OCI-LY7 (cell line): ENCODE measurements around the gene VRK3. TPM values are rescaled to one million over a fixed set of nuclear protein-coding genes. Genes with fewer than 3 reads are reported as not detected.
A peak's percentile ranks its signal among the peaks of the same experiment; 100 is the strongest.

ENCODE experiments used
- BruUV-seq: library from RNA; stranded (reverse); fragments of 400-500 nt; replicated peaks from 2 replicates; lab custom pipeline; 2021; lab: Mats Ljungman, UMichigan
- CTCF ChIA-PET: fragments of 300-600 bp; sonication (Branson Sonifier 250); formaldehyde crosslinking; loops from one replicate; lab custom pipeline; 2022; ENCODE audit warnings: antibody characterized with exemption; ENCODE audit not compliant: unreplicated experiment; lab: Charles Lee
- POLR2A ChIA-PET: fragments of 300-600 bp; sonication (Branson Sonifier 250); formaldehyde crosslinking; loops from one replicate; lab custom pipeline; 2022; ENCODE audit warnings: antibody characterized with exemption; lab: Charles Lee
- DNase-seq: peaks from one replicate; pipeline ENCODE4 v3.0.0-alpha.2; 2015; ENCODE audit warnings: low spot score
- H2AFZ ChIP-seq: fragments of 200-600 bp; sonication (generic), shearing (Covaris generic); 2 replicates; pipeline ENCODE4 v1.6.1; 2014; ENCODE audit warnings: mild to moderate bottlenecking, antibody characterized with exemption, low read length, moderate library complexity
- H3K27ac ChIP-seq: fragments of 200-600 bp; sonication (generic); 2 replicates; pipeline ENCODE4 v1.5.1; 2014; ENCODE audit warnings: mixed run types, low read depth, mild to moderate bottlenecking, moderate library complexity, low read length, inconsistent platforms; ENCODE audit not compliant: poor library complexity, severe bottlenecking
- H3K36me3 ChIP-seq: fragments of 200-600 bp; sonication (generic); 2 replicates; pipeline ENCODE4 v1.6.1; 2014; ENCODE audit warnings: mild to moderate bottlenecking, antibody characterized with exemption, low read length, moderate library complexity, mixed read lengths; ENCODE audit not compliant: insufficient read depth
- H3K4me1 ChIP-seq: fragments of 200-600 bp; sonication (generic); 2 replicates; pipeline ENCODE4 v1.5.1; 2014; ENCODE audit warnings: mild to moderate bottlenecking, low read length; ENCODE audit not compliant: insufficient read depth, poor library complexity, severe bottlenecking
- H3K4me2 ChIP-seq: fragments of 200-600 bp; sonication (generic); 2 replicates; pipeline ENCODE4 v1.6.1; 2014; ENCODE audit warnings: mild to moderate bottlenecking, low read length
- H3K4me3 ChIP-seq: fragments of 200-600 bp; sonication (generic); 2 replicates; pipeline ENCODE4 v1.5.1; 2014; ENCODE audit warnings: mild to moderate bottlenecking, low read depth, low read length; ENCODE audit not compliant: poor library complexity, severe bottlenecking
- H3K79me2 ChIP-seq: fragments of 200-600 bp; sonication (generic); 2 replicates; pipeline ENCODE4 v1.6.1; 2016; ENCODE audit warnings: low read depth, mild to moderate bottlenecking, low read length, moderate library complexity, mixed read lengths; ENCODE audit not compliant: insufficient read depth
- H3K9me2 ChIP-seq: fragments of 200-600 bp; sonication (generic); 2 replicates; pipeline ENCODE4 v1.6.1; 2016; ENCODE audit warnings: mild to moderate bottlenecking, low read length, mixed read lengths; ENCODE audit not compliant: insufficient read depth
- H3K9me3 ChIP-seq: fragments of 200-600 bp; sonication (generic); 2 replicates; pipeline ENCODE4 v1.6.1; 2014; ENCODE audit warnings: mild to moderate bottlenecking, mixed run types, low read length, mixed read lengths
- H4K20me1 ChIP-seq: fragments of 200-600 bp; sonication (generic); 2 replicates; pipeline ENCODE4 v1.6.1; 2014; ENCODE audit warnings: mild to moderate bottlenecking, antibody characterized with exemption, low read length, moderate library complexity, mixed read lengths; ENCODE audit not compliant: insufficient read depth
- EZH2phosphoT487 ChIP-seq: fragments of 200-600 bp; sonication (generic); IDR thresholded peaks from 2 replicates; pipeline ENCODE4 v1.6.1; 2018; ENCODE audit warnings: low read depth, borderline replicate concordance, mild to moderate bottlenecking, mixed run types, antibody characterized with exemption, low read length, moderate library complexity, mixed read lengths
- intact Hi-C: fragments of 100-400 bp; cut with micrococcal nuclease; formaldehyde crosslinking; loops from one replicate; pipeline ENCODE4 v1.10.0; 2022; ENCODE audit not compliant: unreplicated experiment
- total RNA-seq, 2 experiments: library from RNA; depleted of rRNA in 1 of 2; stranded (reverse); fragments of >200 nt in 1 of 2; shearing (Covaris generic) in 1 of 2; gene quantifications; 2 replicates each; pipeline ENCODE4 v1.2.3, GENCODE V29; 2014 to 2022
- TF ChIP-seq, protein P1 (sequence below): fragments of 200-600 bp; sonication (generic); conservative IDR thresholded peaks from 2 replicates; pipeline ENCODE4 v1.5.1; 2014; ENCODE audit warnings: mild to moderate bottlenecking, antibody characterized with exemption, low read length, moderate library complexity, mixed read lengths

VRK3 gene
- total RNA-seq, 2 experiments from 2014 or later, result 39.9 to 47.3 TPM

DNA sequence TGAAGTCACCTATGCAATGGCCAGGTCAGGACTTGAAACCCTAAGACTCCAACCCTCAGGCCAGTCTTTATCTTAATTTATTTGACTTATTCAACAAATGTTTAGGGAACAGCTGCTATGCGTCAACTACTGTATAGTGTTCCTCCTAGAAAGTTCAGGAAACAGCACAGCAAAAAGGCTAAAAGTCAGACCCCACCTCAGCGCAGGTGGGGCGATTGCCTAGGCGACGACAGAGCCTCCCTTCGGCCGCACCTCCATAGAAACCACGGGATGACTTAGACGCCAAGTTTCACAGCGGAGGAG is 502 bp downstream of the VRK3 start:
- H2AFZ ChIP-seq, result peak overlapping the region; percentile 86
- no peaks in the 10 kb centered on the region for H4K20me1 ChIP-seq
- peaks cover 15% of the 10 kb centered on the region for H3K36me3 ChIP-seq
- peak overlapping the region; percentile 44 for H3K27ac ChIP-seq
- peaks cover 26% of the 10 kb centered on the region for H3K4me1 ChIP-seq
- ChIA-PET CTCF (no interaction called here), POLR2A (no interaction called here)
- peak overlapping the region; percentile 94 for H3K4me3 ChIP-seq
- TSS peak; percentile 85 for BruUV-seq
- peaks cover 45% of the 10 kb centered on the region for H3K79me2 ChIP-seq
- intact Hi-C loops, result no loop called here
- peaks cover 8% of the 10 kb centered on the region; the same call in 1 of the 2 replicates for H3K9me3 ChIP-seq
- DNase-seq, result no peak
- TF ChIP-seq, protein P1, sequence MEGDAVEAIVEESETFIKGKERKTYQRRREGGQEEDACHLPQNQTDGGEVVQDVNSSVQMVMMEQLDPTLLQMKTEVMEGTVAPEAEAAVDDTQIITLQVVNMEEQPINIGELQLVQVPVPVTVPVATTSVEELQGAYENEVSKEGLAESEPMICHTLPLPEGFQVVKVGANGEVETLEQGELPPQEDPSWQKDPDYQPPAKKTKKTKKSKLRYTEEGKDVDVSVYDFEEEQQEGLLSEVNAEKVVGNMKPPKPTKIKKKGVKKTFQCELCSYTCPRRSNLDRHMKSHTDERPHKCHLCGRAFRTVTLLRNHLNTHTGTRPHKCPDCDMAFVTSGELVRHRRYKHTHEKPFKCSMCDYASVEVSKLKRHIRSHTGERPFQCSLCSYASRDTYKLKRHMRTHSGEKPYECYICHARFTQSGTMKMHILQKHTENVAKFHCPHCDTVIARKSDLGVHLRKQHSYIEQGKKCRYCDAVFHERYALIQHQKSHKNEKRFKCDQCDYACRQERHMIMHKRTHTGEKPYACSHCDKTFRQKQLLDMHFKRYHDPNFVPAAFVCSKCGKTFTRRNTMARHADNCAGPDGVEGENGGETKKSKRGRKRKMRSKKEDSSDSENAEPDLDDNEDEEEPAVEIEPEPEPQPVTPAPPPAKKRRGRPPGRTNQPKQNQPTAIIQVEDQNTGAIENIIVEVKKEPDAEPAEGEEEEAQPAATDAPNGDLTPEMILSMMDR, result no peak
- TF ChIP-seq EZH2phosphoT487, result no peak
- peak overlapping the region; percentile 88 for H3K4me2 ChIP-seq
- no peaks in the 10 kb centered on the region for H3K9me2 ChIP-seq

DNA sequence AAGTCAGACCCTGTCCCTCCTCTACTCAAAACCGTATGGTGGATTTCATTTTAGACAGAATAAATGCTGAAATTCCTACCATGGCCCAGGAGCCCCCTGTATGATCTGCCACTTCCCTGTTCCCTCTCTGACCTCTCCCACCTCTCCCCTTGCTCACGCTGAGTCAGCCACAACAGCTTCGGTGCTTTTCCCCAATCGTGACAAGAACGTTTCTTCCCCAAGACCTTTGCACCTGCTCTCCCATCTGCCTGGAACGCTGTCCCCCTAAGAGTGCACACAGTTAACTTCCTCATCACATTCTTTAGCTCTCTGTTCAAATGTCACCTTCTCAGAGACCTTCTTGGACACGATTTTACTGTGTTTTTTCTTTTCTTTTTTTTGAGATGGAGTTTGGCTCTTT is 2.3 kb downstream of the VRK3 start:
- H2AFZ ChIP-seq, result no peak overlapping the region
- ChIA-PET CTCF (no interaction called here), POLR2A (no interaction called here)
- H3K9me2 ChIP-seq, result no peaks in the 10 kb centered on the region
- H4K20me1 ChIP-seq, result no peaks in the 10 kb centered on the region
- H3K4me2 ChIP-seq, result no peak overlapping the region
- peaks cover 34% of the 10 kb centered on the region for H3K79me2 ChIP-seq
- peaks cover 8% of the 10 kb centered on the region; the same call in 1 of the 2 replicates for H3K9me3 ChIP-seq
- no peak for DNase-seq
- H3K27ac ChIP-seq, result no peak overlapping the region
- BruUV-seq, result no TSS peak
- no peak overlapping the region for H3K4me3 ChIP-seq
- intact Hi-C loops, result no loop called here
- TF ChIP-seq, protein P1, result no peak
- no peak for TF ChIP-seq EZH2phosphoT487
- H3K4me1 ChIP-seq, result peaks cover 26% of the 10 kb centered on the region
- peaks cover 19% of the 10 kb centered on the region for H3K36me3 ChIP-seq

DNA sequence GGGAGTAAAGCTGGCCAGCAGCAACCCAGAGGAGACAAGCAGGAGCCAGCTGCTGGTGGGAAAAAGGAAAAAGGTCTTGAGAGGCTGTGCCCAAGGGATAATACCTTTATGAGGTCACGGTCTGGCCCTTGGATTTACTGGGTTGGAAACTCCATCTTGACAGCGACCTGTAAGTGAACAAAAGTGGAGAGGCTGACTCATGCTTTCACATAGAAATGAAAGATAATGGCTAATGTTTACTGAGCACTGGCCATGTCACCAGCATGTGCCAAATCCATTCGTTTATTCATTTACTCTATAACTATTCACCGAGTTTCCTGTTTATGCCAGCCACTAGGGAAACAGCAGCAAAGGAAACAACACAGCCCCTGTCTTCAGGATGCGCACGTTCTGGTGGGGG is 4.7 kb downstream of the VRK3 start:
- ChIA-PET POLR2A (interaction anchor here (0.6 to 0.7 kb wide), 2 partner anchors 15 to 60 kb away, joined by 3 read pairs; no protein-coding TSS in a partner anchor), CTCF (no interaction called here)
- H3K4me1 ChIP-seq, result peaks cover 9% of the 10 kb centered on the region
- no peaks in the 10 kb centered on the region for H4K20me1 ChIP-seq
- no peak for DNase-seq
- H3K4me3 ChIP-seq, result no peak overlapping the region
- no TSS peak for BruUV-seq
- H3K36me3 ChIP-seq, result peaks cover 32% of the 10 kb centered on the region
- no peaks in the 10 kb centered on the region for H3K9me2 ChIP-seq
- intact Hi-C loops, result no loop called here
- no peak overlapping the region for H2AFZ ChIP-seq
- H3K79me2 ChIP-seq, result peaks cover 16% of the 10 kb centered on the region; the same call in 1 of the 2 replicates
- H3K4me2 ChIP-seq, result no peak overlapping the region
- H3K27ac ChIP-seq, result no peak overlapping the region
- TF ChIP-seq EZH2phosphoT487, result no peak
- TF ChIP-seq, protein P1, result no peak
- H3K9me3 ChIP-seq, result 0 out of 2 replicates have a peak, but pooled peaks cover 6% of the 10 kb centered on the region
